Measurements from ENCODE around the gene MATN1.

GRCh38 chr1:30706528-30706927 is 16.9 kb downstream of the MATN1 start:
- TF ChIP-seq CTCF (IDR thresholded peaks at IDR 0.05) (no peak), POLR2A (IDR thresholded peaks at IDR 0.05) (no peak), EP300 (IDR thresholded peaks at IDR 0.05) (no peak)
